T-helper 1 cell treated with Interleukin-12 subunit alpha and Interleukin-12 subunit beta and Interleukin-4 antibody, amounts not matched to agents 30 ng/mL and 1 ng/mL, for 36 hours (primary cell): Measurements from ENCODE around the gene PEPD. TPM values are rescaled to one million over a fixed set of nuclear protein-coding genes. Genes with fewer than 3 reads are reported as not detected.
"Not testable (repeated sequence)": the region's sequence is repeated elsewhere in the genome, so short reads cannot be mapped to it uniquely, and the experiment has no call there.

Experiments used
- intact Hi-C: fragments of 100-400 bp; cut with micrococcal nuclease; formaldehyde crosslinking; loops from one replicate; pipeline ENCODE4 v1.15.1; 2024
- total RNA-seq: library from RNA; stranded (reverse); gene quantifications from 2 replicates; pipeline ENCODE4 v1.2.3, GENCODE V29; 2022

The PEPD gene
- total RNA-seq = 18.4 and 24.3 TPM in 2 replicates

- intact Hi-C loops = loop anchor here (1.0 to 10.0 kb wide), 3 partner anchors 147 to 549 kb away; partner anchors contain the start of genes CEBPG, CEP89 and FAAP24
These were observed at the start of gene PEPD for GRCh38 chr19:33521480-33522370. PEPD (minus strand) TSS chr19:33521791; CDS start chr19:33521760, 31 bp downstream.

DNA sequence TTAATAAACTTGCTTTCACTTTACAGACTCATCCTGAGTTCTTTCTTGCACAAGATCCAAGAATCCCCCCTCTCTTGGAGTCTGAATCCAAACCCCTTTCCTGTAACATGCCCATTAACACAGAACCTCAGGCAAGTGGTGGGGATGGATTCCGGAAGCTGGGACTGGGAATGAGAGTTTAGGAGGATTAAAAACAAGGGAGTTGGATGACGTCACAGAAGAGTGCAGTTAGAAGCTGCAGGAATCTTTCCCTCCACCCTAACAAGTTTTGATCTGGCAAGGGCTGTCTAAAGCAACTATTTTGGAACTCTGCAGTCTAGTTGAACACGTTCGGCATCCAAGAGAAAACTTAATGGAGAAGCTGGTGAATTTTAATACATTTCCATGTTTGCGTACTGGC is 48.2 kb upstream of the PEPD start:
- intact Hi-C loops = no loop called here

DNA sequence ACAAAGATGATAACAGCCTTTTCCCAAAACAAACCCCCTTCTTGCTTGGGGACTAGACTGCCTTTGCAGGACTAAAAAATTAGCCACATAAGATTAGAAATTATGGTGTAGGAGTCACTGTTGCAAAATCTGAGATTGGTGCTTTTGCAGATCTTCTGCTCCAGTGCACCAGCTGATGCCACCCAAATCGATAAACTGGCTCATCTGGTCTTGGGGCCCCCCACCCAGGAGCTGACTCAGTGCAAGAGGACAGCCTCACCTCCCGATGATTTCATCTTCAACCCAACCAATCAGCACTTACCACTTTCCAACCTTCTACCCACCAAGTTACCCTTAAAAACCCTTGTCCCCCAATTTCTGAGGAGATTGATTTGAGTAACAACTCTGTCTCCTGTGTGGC is 47.1 kb upstream of the PEPD start:
- intact Hi-C loops = no loop called here

DNA sequence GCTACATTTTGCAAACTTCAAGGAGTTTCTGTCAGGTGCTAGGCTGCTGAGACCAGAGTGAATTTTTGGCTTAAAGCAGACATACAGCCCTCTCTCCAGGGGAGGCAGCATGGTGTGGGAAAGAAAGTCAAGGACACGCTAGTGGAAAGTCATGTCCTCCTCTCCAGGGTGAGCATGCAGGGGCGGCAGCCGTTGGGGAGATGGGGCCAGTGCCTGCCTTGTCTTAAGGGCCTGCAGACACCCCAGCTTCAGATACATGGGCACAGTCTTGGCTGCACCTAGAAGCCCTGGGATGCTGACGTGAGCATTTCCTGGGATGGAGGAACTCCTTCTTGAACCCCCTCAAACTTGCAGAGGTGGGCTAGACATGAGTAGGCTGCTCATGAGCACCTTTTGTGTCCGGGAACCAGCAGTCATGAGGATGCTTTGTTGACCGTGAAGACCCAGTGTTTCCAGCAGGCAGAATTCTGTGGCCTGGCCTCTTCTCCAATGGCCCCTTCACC is 43.3 kb upstream of the PEPD start:
- intact Hi-C loops = no loop called here

DNA sequence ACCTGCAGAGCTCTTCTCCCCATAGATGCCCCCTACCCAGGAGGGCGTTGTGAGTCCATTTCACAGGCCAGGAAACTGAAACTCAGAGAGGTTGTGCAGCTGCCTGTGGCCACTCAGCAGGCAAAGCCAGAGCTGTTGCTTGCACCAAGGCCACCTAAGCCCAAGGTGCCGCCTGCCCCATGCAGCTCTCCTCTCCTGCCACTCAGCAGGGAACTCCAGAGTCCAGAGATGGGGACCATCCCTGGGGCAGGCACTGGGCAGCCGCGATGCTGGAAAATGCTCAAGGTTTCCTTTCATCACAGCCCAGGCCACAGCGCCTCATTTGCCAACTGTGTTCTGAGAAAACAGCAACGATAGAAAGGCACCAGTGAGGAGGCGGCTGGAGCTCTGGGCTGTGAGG is 41.0 kb upstream of the PEPD start:
- intact Hi-C loops = no loop called here

- intact Hi-C loops = not testable (repeated sequence)
These were observed 40.1 kb upstream of the PEPD start for GRCh38 chr19:33561666-33562065.

DNA sequence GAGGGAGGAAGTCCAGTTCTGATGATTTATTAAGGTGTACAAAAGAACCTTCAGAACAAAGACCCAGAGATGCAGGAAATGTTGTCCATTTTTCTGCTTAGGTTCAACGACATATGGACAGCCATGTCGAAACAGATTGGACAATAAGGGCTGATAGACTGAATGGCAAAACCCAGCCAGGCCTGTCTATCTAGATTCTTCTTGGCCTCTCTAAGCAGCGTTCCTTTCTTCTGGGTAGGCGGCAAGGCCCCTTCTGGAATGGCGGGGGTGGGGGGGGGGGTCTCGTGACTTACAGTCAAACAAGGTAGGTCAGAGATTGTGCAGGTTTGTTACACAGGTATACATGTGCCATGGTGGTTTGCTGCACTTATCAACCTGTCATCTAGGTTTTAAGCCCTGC is 39.7 kb upstream of the PEPD start:
- intact Hi-C loops = no loop called here

- intact Hi-C loops = no loop called here
These were observed 38.4 kb upstream of the PEPD start for GRCh38 chr19:33559996-33560395.

DNA sequence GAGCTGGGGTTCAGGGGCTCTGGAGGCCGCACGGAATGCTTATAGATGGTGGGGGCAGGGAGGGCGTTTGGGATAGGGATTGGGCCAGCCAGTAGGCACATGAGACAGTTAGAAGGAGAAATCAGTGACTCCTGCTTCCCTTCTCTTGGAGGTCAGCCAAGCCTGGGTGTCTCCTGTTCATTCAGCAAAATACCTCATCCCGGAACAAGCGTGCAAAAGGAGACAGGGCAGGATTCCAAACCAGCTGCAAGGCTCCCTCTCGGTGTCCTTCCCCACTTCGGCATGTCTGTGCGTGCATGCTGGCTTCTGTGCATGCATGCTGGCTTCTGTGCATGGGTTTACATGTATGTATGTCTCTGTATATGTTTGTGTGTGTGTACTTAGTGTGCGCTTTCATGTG is 37.3 kb upstream of the PEPD start:
- intact Hi-C loops = no loop called here

GRCh38 chr19:33558151-33558550 is 36.6 kb upstream of the PEPD start:
- intact Hi-C loops = no loop called here

GRCh38 chr19:33557720-33558119 is 36.1 kb upstream of the PEPD start:
- intact Hi-C loops = no loop called here

DNA sequence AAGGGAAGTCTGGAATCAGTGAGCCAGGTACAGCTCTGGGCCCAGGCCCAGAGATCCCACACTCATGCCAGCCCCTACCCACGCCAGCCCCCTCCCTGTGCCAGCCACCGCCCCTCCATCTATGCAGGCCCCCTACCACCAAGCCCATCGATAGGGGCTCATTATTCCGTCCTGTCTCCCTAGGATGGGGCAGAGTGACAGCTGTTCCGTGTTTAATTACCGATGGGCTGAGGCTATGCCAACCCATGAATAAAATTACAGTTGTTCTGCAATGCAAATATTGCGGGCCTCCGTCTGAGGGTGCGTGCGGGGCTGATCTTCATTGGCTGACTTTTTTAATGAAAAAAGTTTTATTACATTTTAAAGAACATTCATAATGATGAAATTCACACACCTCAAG is 35.6 kb upstream of the PEPD start:
- intact Hi-C loops = no loop called here

DNA sequence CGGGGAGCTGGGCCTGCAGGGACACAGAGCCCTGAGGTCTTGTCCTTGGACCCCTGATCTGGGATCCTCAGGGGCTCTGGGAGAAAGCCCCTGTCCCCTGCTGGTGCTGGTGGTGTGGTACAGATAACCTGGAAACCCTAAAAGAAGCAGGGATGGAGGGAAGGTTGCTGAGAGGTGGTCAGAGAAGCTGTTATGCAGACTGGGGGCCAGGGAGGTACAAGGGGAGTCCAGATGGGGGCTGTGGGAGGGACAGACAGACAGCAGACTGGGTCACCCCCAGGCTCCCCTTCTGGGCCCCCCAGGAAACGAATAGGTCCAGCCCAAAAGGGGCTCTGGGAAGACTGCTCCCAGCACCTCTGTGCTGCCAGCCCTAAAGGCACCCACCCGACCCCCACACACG is 34.7 kb upstream of the PEPD start:
- intact Hi-C loops = no loop called here

- intact Hi-C loops = not testable (repeated sequence)
These were observed 34.1 kb upstream of the PEPD start for GRCh38 chr19:33555726-33556125.

- intact Hi-C loops = no loop called here
These were observed 33.2 kb upstream of the PEPD start for GRCh38 chr19:33554821-33555220.

DNA sequence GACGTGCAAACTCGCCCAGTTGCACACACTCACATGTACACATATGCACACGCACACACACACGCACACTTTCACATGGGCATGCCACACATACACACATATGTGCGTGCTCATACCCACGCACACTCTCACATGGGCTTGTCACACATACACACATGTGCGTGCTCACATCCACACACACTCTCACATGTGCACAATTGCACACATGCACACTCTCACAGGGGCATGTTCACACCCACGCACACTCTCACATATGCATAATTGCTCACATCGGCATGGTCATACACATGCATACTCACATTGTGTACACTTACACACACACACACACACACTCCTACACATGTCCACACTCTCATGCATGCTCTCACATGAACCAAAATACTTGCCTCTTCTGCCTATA is 32.8 kb upstream of the PEPD start:
- intact Hi-C loops = no loop called here

- intact Hi-C loops = no loop called here
These were observed 32.1 kb upstream of the PEPD start for GRCh38 chr19:33553530-33554310.

- intact Hi-C loops = no loop called here
These were observed 31.3 kb upstream of the PEPD start for GRCh38 chr19:33552928-33553279.

DNA sequence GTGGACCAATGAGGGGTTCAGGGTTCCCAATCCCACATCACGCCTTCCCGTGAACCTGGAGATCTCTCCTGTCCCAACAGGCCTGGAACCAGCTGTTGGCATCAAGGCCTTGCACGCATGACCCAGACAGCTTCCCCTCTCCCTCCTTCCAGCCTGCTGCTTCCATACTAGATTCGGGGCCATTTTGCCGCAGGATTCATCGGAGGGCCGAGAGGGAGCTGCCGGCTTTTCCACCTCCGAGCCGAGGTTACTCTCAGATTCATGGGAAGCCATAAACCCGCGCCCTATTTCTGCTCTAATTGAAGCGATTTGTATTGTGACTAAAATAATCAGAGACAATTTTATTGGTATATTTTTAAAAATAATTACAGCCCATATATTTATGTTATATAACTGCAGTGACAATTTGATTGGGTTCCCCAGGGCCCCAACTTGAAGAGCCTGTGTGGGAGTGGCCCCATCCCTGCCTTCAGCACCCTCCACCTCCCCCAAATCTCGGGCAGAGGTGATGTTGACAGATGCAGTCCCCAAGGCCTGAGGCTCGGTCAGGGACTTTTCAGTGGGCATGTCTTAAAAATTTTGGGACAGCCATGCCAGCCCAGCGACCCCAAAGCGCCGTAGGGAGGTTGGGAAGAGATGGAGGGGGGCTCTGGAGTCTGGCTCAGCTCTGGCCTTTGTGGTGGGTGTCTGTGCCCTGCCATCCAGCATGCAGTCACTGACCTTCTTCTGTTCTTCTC is 30.8 kb upstream of the PEPD start:
- intact Hi-C loops = no loop called here

DNA sequence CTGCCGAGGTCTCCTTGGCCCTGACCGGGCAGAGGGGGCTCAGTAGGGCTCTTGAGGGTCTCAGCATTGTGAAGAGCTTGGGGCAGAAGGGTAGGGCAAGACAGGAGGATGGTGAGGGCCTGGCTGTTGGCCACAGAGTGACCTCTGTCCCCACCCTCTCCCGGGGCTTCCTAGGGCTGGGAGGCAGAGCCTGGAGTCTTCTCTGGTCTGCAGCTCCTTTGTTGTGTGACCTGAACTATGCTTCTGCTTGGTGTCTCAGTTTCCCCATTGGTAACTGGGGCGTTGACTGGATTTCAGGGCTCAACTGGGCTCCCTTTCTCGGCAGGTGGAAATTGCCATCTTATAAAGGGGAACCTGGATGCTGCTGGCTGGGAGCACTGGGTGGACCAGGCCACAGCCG is 30.1 kb upstream of the PEPD start:
- intact Hi-C loops = no loop called here

- intact Hi-C loops = no loop called here
These were observed 29.2 kb upstream of the PEPD start for GRCh38 chr19:33550768-33551167.

DNA sequence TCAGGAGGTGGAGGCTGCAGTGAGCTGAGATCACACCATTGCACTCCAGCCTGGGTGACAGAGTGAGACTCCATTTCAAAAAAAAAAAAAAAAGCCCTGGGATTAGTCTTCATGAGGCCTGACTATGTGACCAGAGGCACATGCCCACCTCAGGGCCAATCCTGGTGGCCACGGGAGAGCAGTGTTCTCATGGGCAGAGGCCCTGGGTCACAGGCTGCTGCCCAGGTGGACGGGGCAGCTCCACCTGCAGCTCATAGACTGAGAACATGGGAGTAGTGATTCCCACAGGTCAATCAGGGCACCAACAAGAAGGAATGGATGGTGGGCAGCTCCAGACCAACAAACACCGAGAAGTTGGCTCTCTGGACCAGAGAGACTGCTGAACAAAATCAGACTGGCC is 26.1 kb upstream of the PEPD start:
- intact Hi-C loops = no loop called here
